Activated CD4-positive, alpha-beta memory T cell treated with anti-CD3 and anti-CD28 coated beads for 36 hours (primary cell): Measurements from ENCODE around the gene CYP21A2. TPM values are rescaled to one million over a fixed set of nuclear protein-coding genes. Genes with fewer than 3 reads are reported as not detected.
"Not testable (repeated sequence)": the region's sequence is repeated elsewhere in the genome, so short reads cannot be mapped to it uniquely, and the experiment has no call there.

Source experiments
- CTCF ChIA-PET: fragments of 350-600 bp; sonication (Branson Sonifier 250); formaldehyde crosslinking; loops from one replicate; lab custom pipeline; 2021; ENCODE audit warnings: antibody characterized with exemption, inconsistent platforms; lab: Charles Lee
- POLR2A ChIA-PET: fragments of 350-600 bp; sonication (Branson Sonifier 250); formaldehyde crosslinking; loops from one replicate; lab custom pipeline; 2021; ENCODE audit warnings: antibody characterized with exemption; lab: Charles Lee
- DNase-seq: peaks from one replicate; pipeline ENCODE4 v3.0.0-alpha.2; 2020
- H3K27ac Mint-ChIP-seq: one replicate; pipeline ENCODE4 v1.8.0; 2021; ENCODE audit warnings: mixed read lengths
- H3K27me3 Mint-ChIP-seq: one replicate; pipeline ENCODE4 v1.8.0; 2021; ENCODE audit warnings: mixed read lengths
- H3K36me3 Mint-ChIP-seq: one replicate; pipeline ENCODE4 v1.8.0; 2021; ENCODE audit warnings: mixed read lengths
- H3K4me1 Mint-ChIP-seq: one replicate; pipeline ENCODE4 v1.8.0; 2021; ENCODE audit warnings: low read depth, mixed read lengths
- H3K4me3 Mint-ChIP-seq: one replicate; pipeline ENCODE4 v1.8.0; 2021; ENCODE audit warnings: mild to moderate bottlenecking, mixed read lengths
- H3K9me3 Mint-ChIP-seq: one replicate; pipeline ENCODE4 v1.8.0; 2021; ENCODE audit warnings: mixed read lengths
- intact Hi-C: fragments of 100-400 bp; cut with micrococcal nuclease; formaldehyde crosslinking; loops from one replicate; pipeline ENCODE4 v1.15.1; 2023
- total RNA-seq, 2 experiments: library from RNA; stranded (reverse); gene quantifications; one replicate each; pipeline ENCODE4 v1.2.3, GENCODE V29; 2021

CYP21A2 gene
- total RNA-seq, 2 experiments from 2014 or later: 0.24 TPM; not detected in 1

- H3K27ac Mint-ChIP-seq, H3K4me3 Mint-ChIP-seq, H3K9me3 Mint-ChIP-seq, CTCF ChIA-PET, DNase-seq, POLR2A ChIA-PET, H3K27me3 Mint-ChIP-seq, H3K4me1 Mint-ChIP-seq, intact Hi-C loops, H3K36me3 Mint-ChIP-seq: not testable (repeated sequence)
These were observed 1.4 kb downstream of the CYP21A2 start for GRCh38 chr6:32039321-32040274.

- CTCF ChIA-PET: not testable (repeated sequence)
These were observed 2.3 kb downstream of the CYP21A2 start for GRCh38 chr6:32040299-32041049.

GRCh38 chr6:32041050-32041321 is 2.8 kb downstream of the CYP21A2 start:
- DNase-seq, intact Hi-C loops, H3K4me1 Mint-ChIP-seq, H3K27ac Mint-ChIP-seq, H3K36me3 Mint-ChIP-seq, H3K9me3 Mint-ChIP-seq, H3K4me3 Mint-ChIP-seq, H3K27me3 Mint-ChIP-seq, POLR2A ChIA-PET: not testable (repeated sequence)
- CTCF ChIA-PET: interaction anchor here (0.6 kb wide), 1 partner anchor 118 kb away, joined by 3 read pairs; no protein-coding TSS in a partner anchor

More at GRCh38 chr6:32040299-32041049, 2.3 kb downstream of the CYP21A2 start:
- POLR2A ChIA-PET, H3K27ac Mint-ChIP-seq, H3K4me3 Mint-ChIP-seq, H3K4me1 Mint-ChIP-seq, H3K36me3 Mint-ChIP-seq, intact Hi-C loops, H3K27me3 Mint-ChIP-seq, H3K9me3 Mint-ChIP-seq, DNase-seq: not testable (repeated sequence)

GRCh38 chr6:32041385-32041784 is 3.2 kb downstream of the CYP21A2 start:
- POLR2A ChIA-PET: not testable (repeated sequence)

GRCh38 chr6:32042276-32042675 is 4.1 kb downstream of the CYP21A2 start:
- intact Hi-C loops, DNase-seq, H3K27me3 Mint-ChIP-seq, POLR2A ChIA-PET, H3K4me1 Mint-ChIP-seq, CTCF ChIA-PET, H3K4me3 Mint-ChIP-seq, H3K9me3 Mint-ChIP-seq, H3K27ac Mint-ChIP-seq, H3K36me3 Mint-ChIP-seq: not testable (repeated sequence)

More at GRCh38 chr6:32041385-32041784, 3.2 kb downstream of the CYP21A2 start:
- H3K27me3 Mint-ChIP-seq, H3K36me3 Mint-ChIP-seq, H3K27ac Mint-ChIP-seq, intact Hi-C loops, H3K9me3 Mint-ChIP-seq, DNase-seq, H3K4me3 Mint-ChIP-seq, H3K4me1 Mint-ChIP-seq: not testable (repeated sequence)
- CTCF ChIA-PET: interaction anchor here (0.6 kb wide), 1 partner anchor 117 kb away, joined by 3 read pairs; no protein-coding TSS in a partner anchor

GRCh38 chr6:32043589-32044380 is 5.6 kb downstream of the CYP21A2 start:
- DNase-seq, H3K27me3 Mint-ChIP-seq, H3K4me3 Mint-ChIP-seq, intact Hi-C loops, CTCF ChIA-PET, H3K4me1 Mint-ChIP-seq, POLR2A ChIA-PET, H3K27ac Mint-ChIP-seq, H3K9me3 Mint-ChIP-seq, H3K36me3 Mint-ChIP-seq: not testable (repeated sequence)

GRCh38 chr6:32044916-32045315 is 6.7 kb downstream of the CYP21A2 start:
- CTCF ChIA-PET, H3K4me1 Mint-ChIP-seq, H3K36me3 Mint-ChIP-seq, H3K27ac Mint-ChIP-seq, intact Hi-C loops, H3K27me3 Mint-ChIP-seq, H3K9me3 Mint-ChIP-seq, DNase-seq, POLR2A ChIA-PET, H3K4me3 Mint-ChIP-seq: not testable (repeated sequence)

- intact Hi-C loops: no loop called here
- CTCF ChIA-PET: no interaction called here
These were observed 7.7 kb downstream of the CYP21A2 start for GRCh38 chr6:32045811-32046449.

GRCh38 chr6:32046450-32047083 is 8.4 kb downstream of the CYP21A2 start:
- CTCF ChIA-PET: interaction anchor here (1.5 to 2.3 kb wide), 2 partner anchors 12 to 101 kb away, joined by 3 to 11 read pairs; partner anchors contain the start of gene CFB
- intact Hi-C loops: no loop called here
- no peak for DNase-seq
- Mint-ChIP-seq H3K4me1 (peaks cover 5% of the 10 kb centered on the region), H3K4me3 (no peak overlapping the region), H3K36me3 (no peaks in the 10 kb centered on the region), H3K27me3 (no peaks in the 10 kb centered on the region), H3K27ac (no peak overlapping the region), H3K9me3 (no peaks in the 10 kb centered on the region)
- POLR2A ChIA-PET: no interaction called here

More at GRCh38 chr6:32045811-32046449, 7.7 kb downstream of the CYP21A2 start:
- Mint-ChIP-seq H3K27me3 (no peaks in the 10 kb centered on the region), H3K36me3 (no peaks in the 10 kb centered on the region), H3K27ac (no peak overlapping the region), H3K4me3 (no peak overlapping the region), H3K9me3 (no peaks in the 10 kb centered on the region), H3K4me1 (peaks cover 5% of the 10 kb centered on the region)
- POLR2A ChIA-PET: no interaction called here
- no peak for DNase-seq

- Mint-ChIP-seq H3K4me3 (no peak overlapping the region), H3K27ac (no peak overlapping the region), H3K27me3 (no peaks in the 10 kb centered on the region), H3K9me3 (no peaks in the 10 kb centered on the region), H3K36me3 (no peaks in the 10 kb centered on the region), H3K4me1 (peaks cover 5% of the 10 kb centered on the region)
- POLR2A ChIA-PET: no interaction called here
- CTCF ChIA-PET: interaction anchor here (0.8 to 2.3 kb wide), 6 partner anchors 11 to 101 kb away, joined by 3 to 11 read pairs (median 4); partner anchors contain the start of genes CFB and FKBPL
- DNase-seq: no peak
- intact Hi-C loops: no loop called here
These were observed 8.9 kb downstream of the CYP21A2 start for GRCh38 chr6:32047084-32047478.

GRCh38 chr6:32047539-32047854 is 9.3 kb downstream of the CYP21A2 start:
- no peak overlapping the region for H3K4me3 Mint-ChIP-seq

More at GRCh38 chr6:32047539-32047854, 9.3 kb downstream of the CYP21A2 start:
- no peak for DNase-seq
- Mint-ChIP-seq H3K27ac (no peak overlapping the region), H3K27me3 (no peaks in the 10 kb centered on the region), H3K9me3 (no peaks in the 10 kb centered on the region), H3K36me3 (no peaks in the 10 kb centered on the region), H3K4me1 (peaks cover 5% of the 10 kb centered on the region)
- ChIA-PET CTCF (interaction anchor here (0.7 to 2.3 kb wide), 10 partner anchors 11 to 752 kb away, joined by 3 to 11 read pairs (median 4); partner anchors contain the start of genes CFB and FKBPL), POLR2A (no interaction called here)
- intact Hi-C loops: no loop called here
